Endothelial cell (in vitro differentiated cells): ENCODE data around the gene TAGLN2. TPM values are rescaled to one million over a fixed set of nuclear protein-coding genes. Genes with fewer than 3 reads are reported as not detected.

ENCODE experiments used
- DNase-seq: peaks from one replicate; pipeline ENCODE4 v3.0.0; 2021; ENCODE audit warnings: low spot score
- H3K27ac Mint-ChIP-seq: one replicate; pipeline ENCODE4 v1.8.0; 2021; ENCODE audit warnings: mixed read lengths, inconsistent platforms; ENCODE audit not compliant: unreplicated experiment
- H3K27me3 Mint-ChIP-seq: one replicate; pipeline ENCODE4 v1.8.0; 2021; ENCODE audit warnings: mild to moderate bottlenecking, moderate library complexity, mixed read lengths, inconsistent platforms; ENCODE audit not compliant: unreplicated experiment
- H3K36me3 Mint-ChIP-seq: one replicate; pipeline ENCODE4 v1.8.0; 2021; ENCODE audit warnings: mild to moderate bottlenecking, low read depth, mixed read lengths, inconsistent platforms; ENCODE audit not compliant: unreplicated experiment
- H3K4me1 Mint-ChIP-seq: one replicate; pipeline ENCODE4 v1.8.0; 2021; ENCODE audit warnings: mild to moderate bottlenecking, mixed read lengths, inconsistent platforms; ENCODE audit not compliant: unreplicated experiment
- H3K4me3 Mint-ChIP-seq: one replicate; pipeline ENCODE4 v1.8.0; 2021; ENCODE audit warnings: mild to moderate bottlenecking, mixed read lengths, inconsistent platforms; ENCODE audit not compliant: unreplicated experiment
- H3K9me3 Mint-ChIP-seq: one replicate; pipeline ENCODE4 v1.8.0; 2021; ENCODE audit warnings: mixed read lengths, inconsistent platforms; ENCODE audit not compliant: unreplicated experiment
- CTCF ChIP-seq: fragments of 200-600 bp; sonication (generic); IDR thresholded peaks from one replicate; pipeline ENCODE4 v1.5.0; 2021; ENCODE audit warnings: antibody characterized with exemption; ENCODE audit not compliant: unreplicated experiment
- total RNA-seq: library from RNA; stranded (reverse); fragmentation: NEBNext Ultra II Directional; extraction: Animal tissue kit (Norgen Biotek cat#: 25700); gene quantifications from one replicate; pipeline ENCODE4 v1.2.1, GENCODE V29; 2021; ENCODE audit not compliant: unreplicated experiment

Gene TAGLN2
- total RNA-seq, 1 donor from 2014 or later = 95.2 TPM

- peak overlapping the region; percentile 22 for H3K27ac Mint-ChIP-seq
- no peaks in the 10 kb centered on the region for H3K36me3 Mint-ChIP-seq
- H3K9me3 Mint-ChIP-seq = no peaks in the 10 kb centered on the region
- H3K4me1 Mint-ChIP-seq = peaks cover 30% of the 10 kb centered on the region
- peaks cover 6% of the 10 kb centered on the region for H3K27me3 Mint-ChIP-seq
- no peak overlapping the region for H3K4me3 Mint-ChIP-seq
- peak; percentile 67 for TF ChIP-seq CTCF
- peak; percentile 75 for DNase-seq
These were observed 33.8 kb downstream of the TAGLN2 start for GRCh38 chr1:159891275-159892157.

GRCh38 chr1:159890390-159890789 lies 34.9 kb downstream of the TAGLN2 start:
- Mint-ChIP-seq H3K27ac (peak overlapping the region; percentile 90), H3K9me3 (no peaks in the 10 kb centered on the region), H3K36me3 (no peaks in the 10 kb centered on the region), H3K4me1 (peaks cover 22% of the 10 kb centered on the region), H3K27me3 (peaks cover 8% of the 10 kb centered on the region), H3K4me3 (no peak overlapping the region)
- TF ChIP-seq CTCF = no peak
- DNase-seq = no peak

GRCh38 chr1:159889821-159890252 lies 35.5 kb downstream of the TAGLN2 start:
- no peak for TF ChIP-seq CTCF
- no peak overlapping the region for H3K4me3 Mint-ChIP-seq
- peaks cover 22% of the 10 kb centered on the region for H3K4me1 Mint-ChIP-seq
- H3K36me3 Mint-ChIP-seq = no peaks in the 10 kb centered on the region
- H3K27ac Mint-ChIP-seq = peak overlapping the region; percentile 90
- DNase-seq = no peak
- no peaks in the 10 kb centered on the region for H3K9me3 Mint-ChIP-seq
- H3K27me3 Mint-ChIP-seq = peaks cover 8% of the 10 kb centered on the region

- no peak for TF ChIP-seq CTCF
- Mint-ChIP-seq H3K27ac (no peak overlapping the region), H3K9me3 (no peaks in the 10 kb centered on the region), H3K4me3 (no peak overlapping the region), H3K4me1 (peaks cover 22% of the 10 kb centered on the region), H3K36me3 (no peaks in the 10 kb centered on the region), H3K27me3 (peaks cover 10% of the 10 kb centered on the region)
- DNase-seq = no peak
These were observed 36.1 kb downstream of the TAGLN2 start for GRCh38 chr1:159889202-159889601.

GRCh38 chr1:159884296-159884695 lies 41.0 kb downstream of the TAGLN2 start:
- H3K4me1 Mint-ChIP-seq = peaks cover 7% of the 10 kb centered on the region
- no peak for TF ChIP-seq CTCF
- H3K27ac Mint-ChIP-seq = no peak overlapping the region
- H3K36me3 Mint-ChIP-seq = no peaks in the 10 kb centered on the region
- no peaks in the 10 kb centered on the region for H3K9me3 Mint-ChIP-seq
- DNase-seq = no peak
- H3K27me3 Mint-ChIP-seq = peaks cover 8% of the 10 kb centered on the region
- no peak overlapping the region for H3K4me3 Mint-ChIP-seq
